GM11168 (cell line): ENCODE results near the gene CEACAM4.
"Not testable (repeated sequence)": the region's sequence is repeated elsewhere in the genome, so short reads cannot be mapped to it uniquely, and the experiment has no call there.

Source experiments
- in situ Hi-C: fragments of 300-500 bp; cut with MboI; formaldehyde crosslinking; loops from one replicate; pipeline ENCODE4 v1.12.0; 2022; ENCODE audit warnings: low sequenced_read_pairs; ENCODE audit not compliant: unreplicated experiment

CEACAM4 gene

DNA sequence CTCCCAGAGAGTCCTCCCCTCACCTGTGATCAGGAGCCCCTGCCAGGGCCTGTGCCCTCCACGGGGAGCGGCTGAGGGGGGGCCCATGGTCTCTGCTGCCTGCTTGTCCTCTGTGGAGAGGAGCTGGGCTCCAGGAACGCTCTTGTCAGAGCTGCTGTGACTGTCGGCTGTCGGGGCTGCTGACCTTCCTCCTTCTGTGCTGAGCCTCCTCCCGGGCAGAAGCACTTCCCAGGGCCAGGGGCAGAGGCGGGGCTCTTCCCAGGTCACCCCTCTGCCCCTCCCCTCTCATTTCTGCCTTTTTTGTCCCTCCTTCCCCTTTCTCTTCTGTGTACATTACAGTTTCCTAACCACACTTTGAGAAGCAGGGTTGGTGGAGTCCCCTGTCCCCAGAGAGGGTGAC lies at the start of gene CEACAM4:
CEACAM4 (minus strand) TSS at position 198 of the 400 bp plus-strand sequence; CDS start at position 87, 111 bp downstream.
- in situ Hi-C loops, result no loop called here

DNA sequence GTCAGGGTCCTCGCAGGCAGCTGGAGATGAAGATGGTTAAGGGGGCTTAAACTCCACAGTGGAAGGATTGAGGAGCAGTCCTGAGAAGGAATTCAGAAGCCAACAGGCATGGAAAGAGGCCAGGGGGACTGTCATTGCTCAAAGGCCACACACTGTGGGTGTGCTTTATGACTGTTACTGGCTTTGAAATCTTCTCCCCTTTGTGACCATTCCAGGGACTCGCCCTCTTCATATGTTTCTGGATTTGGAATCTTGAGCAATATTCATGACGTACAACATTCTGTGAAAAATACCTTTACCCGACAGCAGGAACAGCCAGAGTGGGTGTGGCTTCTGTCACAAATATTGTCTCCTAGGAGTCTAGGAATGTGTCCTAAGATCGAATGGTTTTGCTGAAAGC lies 44.6 kb upstream of the CEACAM4 start:
- in situ Hi-C loops, result no loop called here

GRCh38 chr19:41670755-41671154 lies 43.9 kb upstream of the CEACAM4 start:
- in situ Hi-C loops, result no loop called here

- in situ Hi-C loops, result no loop called here
These were observed 41.4 kb upstream of the CEACAM4 start for GRCh38 chr19:41668315-41668714.

GRCh38 chr19:41666075-41666474 lies 39.2 kb upstream of the CEACAM4 start:
- in situ Hi-C loops, result no loop called here

DNA sequence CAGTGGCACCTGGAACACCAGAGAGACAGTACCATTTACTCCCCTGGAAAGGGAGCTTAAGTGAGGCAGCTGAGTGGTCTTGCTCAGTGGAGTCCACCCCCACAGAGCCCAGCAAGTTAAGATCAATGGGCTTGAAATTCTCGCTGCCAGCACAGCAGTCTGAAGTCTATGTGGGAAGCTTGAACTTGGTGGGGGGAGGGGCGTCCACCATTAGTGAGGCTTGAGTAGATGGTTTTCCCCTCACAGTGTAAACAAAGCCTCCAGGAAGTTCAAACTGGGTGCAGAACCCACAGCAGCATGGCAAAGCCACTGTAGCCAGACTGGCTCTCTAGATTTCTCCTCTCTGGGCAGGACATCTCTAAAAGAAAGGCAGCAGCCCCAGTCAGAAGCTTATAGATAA lies 30.3 kb upstream of the CEACAM4 start:
- in situ Hi-C loops, result no loop called here

GRCh38 chr19:41656756-41657155 lies 29.9 kb upstream of the CEACAM4 start:
- in situ Hi-C loops, result not testable (repeated sequence)

GRCh38 chr19:41652250-41652649 lies 25.4 kb upstream of the CEACAM4 start:
- in situ Hi-C loops, result no loop called here

DNA sequence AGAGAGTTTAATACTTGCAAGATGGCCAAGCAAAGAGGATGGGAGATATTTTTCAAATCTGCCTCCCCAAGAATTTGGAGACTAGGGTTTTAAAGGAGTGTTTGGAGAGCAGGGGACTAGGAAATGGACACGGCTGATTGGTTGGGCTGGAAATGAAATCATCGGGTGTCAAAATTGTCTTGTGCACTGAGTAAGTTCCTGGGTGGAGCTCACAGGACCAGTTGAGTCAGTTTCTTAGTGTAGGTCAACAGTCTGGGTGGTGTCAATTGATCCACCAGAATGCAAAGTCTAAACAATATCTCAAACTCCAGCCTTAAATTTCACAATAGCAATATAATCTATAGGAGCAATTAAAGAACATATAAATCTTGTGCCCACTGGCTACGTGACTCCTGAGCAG lies 23.0 kb upstream of the CEACAM4 start:
- in situ Hi-C loops, result no loop called here

DNA sequence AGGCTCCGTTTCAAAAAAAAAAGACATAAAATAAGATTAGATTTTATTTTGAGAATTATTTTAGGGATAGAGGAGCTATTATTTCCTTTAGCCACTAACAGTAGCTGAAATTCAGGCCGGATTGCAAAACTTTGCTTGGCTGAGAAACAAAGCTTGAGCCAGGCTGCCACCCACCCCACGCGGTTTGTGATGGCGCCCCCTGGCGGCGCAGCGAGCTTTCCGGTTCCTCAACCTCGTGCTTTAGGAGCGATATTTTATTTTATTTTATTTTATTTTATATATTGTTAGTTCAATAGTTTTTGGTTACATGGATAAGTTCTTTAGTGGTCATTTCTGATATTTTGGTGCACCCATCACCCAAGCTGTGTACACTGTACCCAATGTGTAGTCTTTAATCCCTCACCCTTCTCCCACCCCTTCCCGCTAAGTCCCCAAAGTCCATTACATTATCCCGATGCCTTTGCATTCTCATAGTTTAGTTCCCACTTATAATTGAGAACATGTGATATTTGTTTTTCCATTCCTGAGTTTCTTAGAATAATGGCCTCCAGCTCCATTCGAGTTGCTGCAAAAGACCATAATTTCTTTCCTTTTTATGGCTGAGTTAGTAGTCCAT lies 19.8 kb upstream of the CEACAM4 start:
- in situ Hi-C loops, result no loop called here

- in situ Hi-C loops, result no loop called here
These were observed 15.1 kb upstream of the CEACAM4 start for GRCh38 chr19:41641879-41642485.

GRCh38 chr19:41638641-41639081 lies 11.8 kb upstream of the CEACAM4 start:
- in situ Hi-C loops, result no loop called here

DNA sequence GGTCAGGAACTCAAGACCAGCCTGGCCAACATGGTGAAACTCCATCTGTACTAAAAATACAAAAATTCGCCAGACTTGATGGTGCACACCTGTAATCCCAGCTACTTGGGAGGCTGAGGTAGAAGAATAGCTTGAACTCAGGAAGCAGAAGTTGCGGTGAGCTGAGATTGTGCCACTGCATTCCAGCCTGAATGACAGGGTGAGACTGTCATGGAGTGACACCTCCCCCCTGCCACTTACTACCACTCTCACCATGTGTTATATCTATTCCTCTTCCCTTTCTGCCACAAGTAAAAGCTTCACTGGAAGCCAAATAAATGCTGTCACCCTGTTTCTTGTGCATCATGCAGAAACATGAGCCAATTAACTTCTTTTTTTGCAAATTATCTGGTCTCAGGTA lies 10.6 kb upstream of the CEACAM4 start:
- in situ Hi-C loops, result no loop called here

- in situ Hi-C loops, result no loop called here
These were observed 1.2 kb upstream of the CEACAM4 start for GRCh38 chr19:41627966-41628675.

- in situ Hi-C loops, result no loop called here
These were observed 596 bp downstream of the CEACAM4 start for GRCh38 chr19:41626278-41626677.

DNA sequence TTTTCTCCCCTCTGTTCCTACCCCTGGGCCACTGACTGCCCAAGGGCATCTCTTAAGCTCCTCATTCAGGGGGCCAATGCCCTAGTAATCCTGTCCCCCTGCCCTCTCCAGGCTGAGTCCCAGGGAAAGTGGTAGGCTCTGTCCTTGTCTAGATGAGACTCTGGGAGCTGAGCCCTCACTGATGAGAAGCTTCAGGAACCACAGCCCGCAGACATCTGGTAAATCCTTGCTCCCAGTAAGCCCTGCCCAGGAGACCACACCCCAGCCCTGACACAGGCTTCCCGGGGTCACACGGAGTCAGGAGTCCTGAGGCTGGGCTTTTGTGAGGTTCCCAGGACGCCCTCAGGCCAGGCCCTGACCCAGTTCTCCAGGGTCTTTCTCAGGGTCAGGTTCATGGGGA lies 1.9 kb downstream of the CEACAM4 start:
- in situ Hi-C loops, result no loop called here

GRCh38 chr19:41624515-41624914 lies 2.4 kb downstream of the CEACAM4 start:
- in situ Hi-C loops, result no loop called here

DNA sequence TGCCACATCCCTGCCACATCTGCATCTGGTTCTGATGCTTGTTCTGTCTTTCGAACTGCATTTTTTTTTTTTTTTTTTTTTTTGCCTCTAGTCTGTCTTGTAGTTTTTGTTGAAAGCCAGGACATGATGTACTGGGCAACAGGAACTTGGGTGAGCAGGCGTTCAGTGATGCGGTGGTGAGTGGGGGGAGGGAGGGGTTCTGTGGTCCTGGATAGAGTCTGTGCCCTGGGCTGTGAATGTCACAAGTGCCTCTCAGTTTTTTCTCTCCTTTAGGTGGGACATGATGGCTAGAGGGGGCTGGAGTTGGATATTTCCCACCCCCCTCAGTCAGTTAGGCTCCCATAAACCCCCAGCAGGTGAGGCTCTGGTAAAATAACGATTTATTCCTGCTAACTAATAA lies 3.5 kb downstream of the CEACAM4 start:
- in situ Hi-C loops, result no loop called here

DNA sequence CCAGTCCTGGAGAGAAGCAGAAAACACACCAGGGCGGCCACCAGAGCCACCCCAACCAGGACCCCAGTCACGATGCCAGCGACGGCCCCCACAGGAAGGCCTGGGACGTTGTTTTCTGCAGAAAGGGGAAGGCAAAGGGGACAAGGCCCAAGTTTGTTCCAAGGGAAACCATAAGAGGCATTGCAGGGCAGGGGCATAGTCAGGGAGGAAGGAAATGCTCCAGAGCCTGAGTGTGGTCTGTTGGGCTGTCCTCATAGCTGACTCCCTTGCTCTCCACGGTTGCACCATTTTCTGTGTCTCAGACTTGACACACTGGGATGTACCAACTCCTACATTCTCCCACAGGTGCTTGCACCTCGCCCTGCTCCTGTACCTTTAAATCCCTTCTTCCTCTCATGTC lies 5.2 kb downstream of the CEACAM4 start:
- in situ Hi-C loops, result no loop called here

DNA sequence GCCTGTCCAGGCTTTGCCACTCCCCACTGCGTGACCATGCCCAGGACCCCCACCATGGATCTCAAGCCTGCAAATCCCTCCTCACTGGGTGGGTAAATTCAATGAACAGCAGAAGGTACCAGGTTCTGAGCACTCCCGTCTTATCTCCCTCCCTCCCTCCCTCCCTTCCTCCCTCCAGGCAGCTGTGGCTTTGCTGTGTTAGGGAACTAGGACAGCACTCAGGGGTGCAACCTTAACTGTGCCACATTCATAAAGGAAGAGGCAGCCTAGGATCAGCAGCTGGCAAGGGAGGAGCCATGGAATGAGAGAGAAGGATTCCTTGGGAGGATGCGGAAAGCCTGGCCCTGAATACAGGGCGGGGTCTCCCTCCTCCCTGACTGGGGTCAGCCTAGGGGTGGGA lies 5.6 kb downstream of the CEACAM4 start:
- in situ Hi-C loops, result no loop called here

- in situ Hi-C loops, result no loop called here
These were observed 6.7 kb downstream of the CEACAM4 start for GRCh38 chr19:41620171-41620570.
